Activated CD8-positive, alpha-beta T cell treated with anti-CD3 and anti-CD28 coated beads, Interleukin-2, amount 10 ng/mL, durations not matched to agents 7 days and 5 days (primary cell): ENCODE data around the gene DHRS12. TPM values are rescaled to one million over a fixed set of nuclear protein-coding genes. Genes with fewer than 3 reads are reported as not detected.

Source experiments
- ATAC-seq: fragments of 150-1000 bp; cut with Tn5 transposase; one replicate; pipeline ENCODE4 v1.10.0; 2021; ENCODE audit warnings: moderate library complexity
- CTCF ChIA-PET: fragments of 350-600 bp; sonication (Branson Sonifier 250); formaldehyde crosslinking; loops from one replicate; lab custom pipeline; 2021; ENCODE audit warnings: antibody characterized with exemption; lab: Charles Lee
- POLR2A ChIA-PET: fragments of 350-600 bp; sonication (Branson Sonifier 250); formaldehyde crosslinking; loops from one replicate; lab custom pipeline; 2021; ENCODE audit warnings: antibody characterized with exemption; lab: Charles Lee
- DNase-seq: peaks from one replicate; pipeline ENCODE4 v3.0.0-alpha.2; 2020
- H3K27ac Mint-ChIP-seq: one replicate; pipeline ENCODE4 v1.8.0; 2021; ENCODE audit warnings: mild to moderate bottlenecking, mixed read lengths
- H3K27me3 Mint-ChIP-seq: one replicate; pipeline ENCODE4 v1.8.0; 2021; ENCODE audit warnings: low read depth, mixed read lengths
- H3K36me3 Mint-ChIP-seq: one replicate; pipeline ENCODE4 v1.8.0; 2021; ENCODE audit warnings: low read depth, mixed read lengths
- H3K4me1 Mint-ChIP-seq: one replicate; pipeline ENCODE4 v1.8.0; 2021; ENCODE audit warnings: low read depth, mixed read lengths
- H3K4me3 Mint-ChIP-seq: one replicate; pipeline ENCODE4 v1.8.0; 2021; ENCODE audit warnings: mild to moderate bottlenecking, mixed read lengths
- H3K9me3 Mint-ChIP-seq: one replicate; pipeline ENCODE4 v1.8.0; 2022; ENCODE audit warnings: mixed read lengths; ENCODE audit not compliant: insufficient read depth
- total RNA-seq, 2 experiments: library from RNA; stranded (reverse); gene quantifications; one replicate each; pipeline ENCODE4 v1.2.3, GENCODE V29; 2021

The DHRS12 gene
- total RNA-seq, 2 experiments from 2014 or later = 8.9 to 10.0 TPM

- H3K27ac Mint-ChIP-seq = no peak overlapping the region
- CTCF ChIA-PET = interaction anchor here (1.1 to 9.4 kb wide), 2 partner anchors 22 to 26 kb away, joined by 3 to 251 read pairs; no protein-coding TSS in a partner anchor
- H3K36me3 Mint-ChIP-seq = no peaks in the 10 kb centered on the region
- no peak overlapping the region for H3K4me3 Mint-ChIP-seq
- no peak for ATAC-seq
- peaks cover 13% of the 10 kb centered on the region for H3K27me3 Mint-ChIP-seq
- POLR2A ChIA-PET = no interaction called here
- DNase-seq = peak; percentile 16
- H3K4me1 Mint-ChIP-seq = peaks cover 21% of the 10 kb centered on the region
- no peaks in the 10 kb centered on the region for H3K9me3 Mint-ChIP-seq
Observed at GRCh38 chr13:51839711-51840540, 36.0 kb upstream of the DHRS12 start.

DNA sequence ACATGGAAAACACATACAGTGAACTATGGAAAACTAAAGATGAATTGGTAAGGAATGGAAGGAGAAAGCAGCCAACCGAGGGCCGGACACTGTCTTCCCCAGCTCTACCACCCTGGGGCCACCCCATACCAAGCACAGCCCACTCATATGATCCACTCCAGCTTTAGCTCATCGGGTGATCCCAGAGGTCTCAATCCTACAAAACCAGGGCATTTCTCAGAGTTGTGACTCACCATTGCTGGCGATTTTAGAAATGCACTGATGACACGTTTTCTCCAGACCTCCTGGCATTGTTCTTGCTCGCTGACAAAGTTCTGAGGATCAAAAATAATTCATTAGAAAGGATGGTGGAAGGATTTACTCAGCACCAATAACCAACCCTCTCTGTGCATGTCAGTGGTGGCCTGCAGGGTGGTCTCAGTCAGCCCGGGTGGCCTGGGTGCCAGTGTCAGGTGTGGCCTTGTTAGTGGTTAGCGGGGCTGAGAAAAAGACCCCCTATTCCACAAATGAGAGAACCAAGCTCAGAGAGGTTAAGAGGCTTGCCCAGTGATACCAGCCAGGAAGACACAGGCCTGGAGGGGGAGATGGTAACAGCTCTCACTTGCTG, 34.4 kb upstream of the DHRS12 start:
- Mint-ChIP-seq H3K9me3 (no peaks in the 10 kb centered on the region), H3K4me1 (peaks cover 34% of the 10 kb centered on the region), H3K36me3 (no peaks in the 10 kb centered on the region), H3K27ac (no peak overlapping the region), H3K27me3 (peaks cover 4% of the 10 kb centered on the region), H3K4me3 (no peak overlapping the region)
- ATAC-seq (no peak), DNase-seq (peak; percentile 12)
- CTCF ChIA-PET = interaction anchor here (0.9 to 9.4 kb wide), 5 partner anchors 12 to 552 kb away, joined by 3 to 251 read pairs (median 3); no protein-coding TSS in a partner anchor
- POLR2A ChIA-PET = no interaction called here

DNA sequence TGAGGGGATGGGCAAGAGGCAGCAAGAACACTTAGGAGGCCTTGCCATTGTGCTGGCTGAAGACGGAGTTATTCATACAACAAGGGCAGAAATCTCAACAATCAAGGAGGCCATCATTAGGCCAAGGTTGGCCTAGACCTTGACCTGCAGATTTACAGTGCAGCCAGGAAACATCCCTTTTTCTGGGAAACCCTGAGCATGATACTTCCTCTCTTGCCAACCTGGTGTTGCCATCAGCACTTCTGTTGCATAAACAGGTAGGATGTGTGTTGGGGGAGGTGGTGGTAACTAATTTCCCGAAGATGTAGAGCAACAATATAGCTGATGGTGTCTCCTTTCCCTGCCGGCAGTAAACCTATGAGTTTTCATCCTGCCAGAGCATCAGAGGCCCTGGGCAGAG, 33.1 kb upstream of the DHRS12 start:
- no peak overlapping the region for H3K27ac Mint-ChIP-seq
- POLR2A ChIA-PET = no interaction called here
- ATAC-seq (no peak), DNase-seq (peak; percentile 19)
- H3K4me3 Mint-ChIP-seq = no peak overlapping the region
- peaks cover 47% of the 10 kb centered on the region for H3K4me1 Mint-ChIP-seq
- H3K27me3 Mint-ChIP-seq = peaks cover 4% of the 10 kb centered on the region
- no peaks in the 10 kb centered on the region for H3K36me3 Mint-ChIP-seq
- CTCF ChIA-PET = interaction anchor here (0.9 to 9.4 kb wide), 3 partner anchors 15 to 39 kb away, joined by 3 to 251 read pairs (median 3); no protein-coding TSS in a partner anchor
- H3K9me3 Mint-ChIP-seq = no peaks in the 10 kb centered on the region

- ATAC-seq (no peak), DNase-seq (peak; percentile 15)
- Mint-ChIP-seq H3K4me3 (no peak overlapping the region), H3K27me3 (no peaks in the 10 kb centered on the region), H3K27ac (no peak overlapping the region), H3K4me1 (peaks cover 52% of the 10 kb centered on the region), H3K9me3 (no peaks in the 10 kb centered on the region), H3K36me3 (no peaks in the 10 kb centered on the region)
- ChIA-PET POLR2A (interaction anchor here (1.0 kb wide), 1 partner anchor 13 kb away, joined by 3 read pairs; no protein-coding TSS in a partner anchor), CTCF (interaction anchor here (0.8 to 9.4 kb wide), 8 partner anchors 9 to 178 kb away, joined by 3 to 251 read pairs (median 5); partner anchors contain the start of gene ALG11)
Observed at GRCh38 chr13:51834581-51835171, 30.7 kb upstream of the DHRS12 start.

GRCh38 chr13:51833980-51834379, 30.0 kb upstream of the DHRS12 start:
- Mint-ChIP-seq H3K27ac (no peak overlapping the region), H3K27me3 (no peaks in the 10 kb centered on the region), H3K4me1 (peaks cover 52% of the 10 kb centered on the region), H3K36me3 (no peaks in the 10 kb centered on the region), H3K9me3 (no peaks in the 10 kb centered on the region), H3K4me3 (no peak overlapping the region)
- ChIA-PET CTCF (interaction anchor here (0.8 to 9.4 kb wide), 9 partner anchors 8 to 178 kb away, joined by 3 to 251 read pairs (median 8); partner anchors contain the start of gene ALG11), POLR2A (interaction anchor here (1.0 kb wide), 1 partner anchor 12 kb away, joined by 3 read pairs; no protein-coding TSS in a partner anchor)
- ATAC-seq = no peak
- peak; percentile 18 for DNase-seq

- Mint-ChIP-seq H3K27ac (peak overlapping the region; percentile 7), H3K4me3 (no peak overlapping the region)
- CTCF ChIA-PET = interaction anchor here (0.6 to 9.4 kb wide), 17 partner anchors 10 to 656 kb away, joined by 3 to 251 read pairs (median 5); partner anchors contain the start of gene TMEM272
Observed at GRCh38 chr13:51832471-51833152, 28.6 kb upstream of the DHRS12 start.

GRCh38 chr13:51831519-51831918, 27.6 kb upstream of the DHRS12 start:
- ChIA-PET CTCF (interaction anchor here (0.9 to 9.4 kb wide), 13 partner anchors 11 to 655 kb away, joined by 3 to 251 read pairs (median 6); partner anchors contain the start of gene TMEM272), POLR2A (interaction anchor here (0.9 to 2.0 kb wide), 4 partner anchors 10 to 26 kb away, joined by 4 to 16 read pairs (median 5); no protein-coding TSS in a partner anchor)
- H3K4me3 Mint-ChIP-seq = no peak overlapping the region
- H3K27me3 Mint-ChIP-seq = no peaks in the 10 kb centered on the region
- peaks cover 52% of the 10 kb centered on the region for H3K4me1 Mint-ChIP-seq
- no peak for ATAC-seq
- no peaks in the 10 kb centered on the region for H3K36me3 Mint-ChIP-seq
- no peak overlapping the region for H3K27ac Mint-ChIP-seq
- H3K9me3 Mint-ChIP-seq = no peaks in the 10 kb centered on the region
- no peak for DNase-seq

More at GRCh38 chr13:51832471-51833152, 28.6 kb upstream of the DHRS12 start:
- ATAC-seq = peak; percentile 94
- Mint-ChIP-seq H3K4me1 (peaks cover 52% of the 10 kb centered on the region), H3K36me3 (no peaks in the 10 kb centered on the region), H3K9me3 (no peaks in the 10 kb centered on the region), H3K27me3 (no peaks in the 10 kb centered on the region)
- POLR2A ChIA-PET = interaction anchor here (0.9 to 2.0 kb wide), 5 partner anchors 11 to 28 kb away, joined by 4 to 16 read pairs (median 5); no protein-coding TSS in a partner anchor
- peak; percentile 69 for DNase-seq

- Mint-ChIP-seq H3K9me3 (no peaks in the 10 kb centered on the region), H3K27me3 (no peaks in the 10 kb centered on the region), H3K4me1 (peaks cover 63% of the 10 kb centered on the region), H3K4me3 (no peak overlapping the region), H3K27ac (no peak overlapping the region), H3K36me3 (no peaks in the 10 kb centered on the region)
- ATAC-seq = no peak
- no peak for DNase-seq
- ChIA-PET POLR2A (interaction anchor here (0.6 kb wide), 1 partner anchor 230 kb away, joined by 4 read pairs; no protein-coding TSS in a partner anchor), CTCF (interaction anchor here (1.8 to 9.4 kb wide), 3 partner anchors 9 to 20 kb away, joined by 10 to 175 read pairs (median 11); no protein-coding TSS in a partner anchor)
Observed at GRCh38 chr13:51829568-51829899, 25.6 kb upstream of the DHRS12 start.

GRCh38 chr13:51828730-51829567, 25.0 kb upstream of the DHRS12 start:
- CTCF ChIA-PET = interaction anchor here (1.0 to 9.4 kb wide), 4 partner anchors 9 to 21 kb away, joined by 3 to 175 read pairs (median 10); no protein-coding TSS in a partner anchor
- Mint-ChIP-seq H3K4me1 (peaks cover 63% of the 10 kb centered on the region), H3K27me3 (no peaks in the 10 kb centered on the region), H3K4me3 (no peak overlapping the region), H3K27ac (no peak overlapping the region), H3K9me3 (no peaks in the 10 kb centered on the region), H3K36me3 (no peaks in the 10 kb centered on the region)
- POLR2A ChIA-PET = interaction anchor here (0.6 kb wide), 1 partner anchor 231 kb away, joined by 4 read pairs; no protein-coding TSS in a partner anchor
- DNase-seq (no peak), ATAC-seq (no peak)

GRCh38 chr13:51827254-51827653, 23.3 kb upstream of the DHRS12 start:
- H3K9me3 Mint-ChIP-seq = no peaks in the 10 kb centered on the region
- H3K4me1 Mint-ChIP-seq = peaks cover 63% of the 10 kb centered on the region
- H3K27ac Mint-ChIP-seq = peak overlapping the region; percentile 82
- no peaks in the 10 kb centered on the region for H3K27me3 Mint-ChIP-seq
- no peaks in the 10 kb centered on the region for H3K36me3 Mint-ChIP-seq
- CTCF ChIA-PET = interaction anchor here (1.2 to 9.4 kb wide), 5 partner anchors 8 to 392 kb away, joined by 3 to 175 read pairs (median 5); no protein-coding TSS in a partner anchor
- DNase-seq (no peak), ATAC-seq (no peak)
- H3K4me3 Mint-ChIP-seq = no peak overlapping the region
- POLR2A ChIA-PET = interaction anchor here (0.7 kb wide), 1 partner anchor 373 kb away, joined by 3 read pairs; no protein-coding TSS in a partner anchor
